GM23338 (cell line): Measurements from ENCODE around the gene USP28. TPM values are rescaled to one million over a fixed set of nuclear protein-coding genes. Genes with fewer than 3 reads are reported as not detected.

Experiments
- ATAC-seq: fragments of 200-7000 bp; cut with Tn5 transposase; 3 replicates; pipeline ENCODE4 v1.9.1; 2020
- DNase-seq: peaks from one replicate; pipeline ENCODE4 v3.0.0-alpha.2; 2015; ENCODE audit warnings: low spot score
- H2AFZ ChIP-seq: fragments of 200-600 bp; sonication (generic); 2 replicates; pipeline ENCODE4 v1.8.0; 2016; ENCODE audit warnings: antibody characterized with exemption, mild to moderate bottlenecking, moderate library complexity
- H3F3A ChIP-seq: fragments of 200-600 bp; sonication (generic); replicated peaks from 2 replicates; pipeline ENCODE4 v1.8.0; 2017; ENCODE audit warnings: antibody characterized with exemption, mixed run types, low read depth
- H3K27ac ChIP-seq: fragments of 200-600 bp; sonication (generic); 2 replicates; pipeline ENCODE4 v1.6.1; 2016; ENCODE audit warnings: low read depth
- H3K27me3 ChIP-seq: fragments of 200-600 bp; sonication (generic); 2 replicates; pipeline ENCODE4 v1.8.0; 2016; ENCODE audit warnings: mild to moderate bottlenecking, mixed run types, moderate library complexity; ENCODE audit not compliant: insufficient read depth
- H3K36me3 ChIP-seq: fragments of 200-600 bp; sonication (generic); 2 replicates; pipeline ENCODE4 v1.8.0; 2016; ENCODE audit warnings: mild to moderate bottlenecking; ENCODE audit not compliant: insufficient read depth
- H3K4me1 ChIP-seq: fragments of 200-600 bp; sonication (generic); 2 replicates; pipeline ENCODE4 v1.8.0; 2016; ENCODE audit warnings: mild to moderate bottlenecking, moderate library complexity; ENCODE audit not compliant: insufficient read depth
- H3K4me2 ChIP-seq: fragments of 200-600 bp; sonication (generic); 2 replicates; pipeline ENCODE4 v1.7.1; 2017; ENCODE audit warnings: mixed run types
- H3K4me3 ChIP-seq: fragments of 200-600 bp; sonication (generic); 2 replicates; pipeline ENCODE4 v1.6.1; 2016; ENCODE audit warnings: mixed run types
- H3K79me2 ChIP-seq: fragments of 200-600 bp; sonication (generic); replicated peaks from 2 replicates; pipeline ENCODE4 v1.8.0; 2017; ENCODE audit warnings: mild to moderate bottlenecking; ENCODE audit not compliant: insufficient read depth
- H3K9me2 ChIP-seq: fragments of 200-600 bp; sonication (generic); 2 replicates; pipeline ENCODE4 v1.8.0; 2017; ENCODE audit not compliant: insufficient read depth
- H4K20me1 ChIP-seq: fragments of 200-600 bp; sonication (generic); replicated peaks from 2 replicates; pipeline ENCODE4 v1.8.0; 2017; ENCODE audit warnings: mild to moderate bottlenecking; ENCODE audit not compliant: insufficient read depth
- H3K27ac Mint-ChIP-seq: 2 replicates; pipeline ENCODE4 v1.8.0; 2020; ENCODE audit warnings: inconsistent platforms, mild to moderate bottlenecking, moderate library complexity, mixed read lengths
- H3K27me3 Mint-ChIP-seq: 3 replicates; pipeline ENCODE4 v1.8.0; 2022; ENCODE audit warnings: low read depth, mild to moderate bottlenecking, moderate library complexity, mixed read lengths, inconsistent platforms; ENCODE audit not compliant: insufficient read depth, poor library complexity
- H3K36me3 Mint-ChIP-seq: 3 replicates; pipeline ENCODE4 v1.8.0; 2021; ENCODE audit warnings: low read depth, mild to moderate bottlenecking, inconsistent platforms, moderate library complexity, mixed read lengths
- H3K4me1 Mint-ChIP-seq: 3 replicates; pipeline ENCODE4 v1.8.0; 2020; ENCODE audit warnings: mild to moderate bottlenecking, inconsistent platforms, mixed read lengths
- H3K4me3 Mint-ChIP-seq: 3 replicates; pipeline ENCODE4 v1.8.0; 2021; ENCODE audit warnings: moderate library complexity, mild to moderate bottlenecking, inconsistent platforms, mixed read lengths
- H3K9me3 Mint-ChIP-seq: 3 replicates; pipeline ENCODE4 v1.8.0; 2020; ENCODE audit warnings: moderate library complexity, mild to moderate bottlenecking, inconsistent platforms, mixed read lengths
- CREB1 ChIP-seq: fragments of 250-450 bp; sonication (Bioruptor Pico); IDR thresholded peaks from 2 replicates; pipeline ENCODE4 v1.5.0; 2020; ENCODE audit warnings: low read depth, mild to moderate bottlenecking, moderate library complexity
- ETS1 ChIP-seq: IDR thresholded peaks from 2 replicates; pipeline ENCODE4 v1.6.1; 2016; ENCODE audit warnings: antibody characterized with exemption
- EZH2 ChIP-seq: fragments of 200-600 bp; sonication (generic); IDR thresholded peaks from one replicate; pipeline ENCODE4 v1.8.0; 2017; ENCODE audit warnings: antibody characterized with exemption, mild to moderate bottlenecking, low read depth; ENCODE audit not compliant: unreplicated experiment
- EZH2phosphoT487 ChIP-seq: fragments of 200-600 bp; sonication (generic); IDR thresholded peaks from one replicate; pipeline ENCODE4 v1.8.1; 2018; ENCODE audit warnings: antibody characterized with exemption; ENCODE audit not compliant: unreplicated experiment
- JUNB ChIP-seq: IDR thresholded peaks from one replicate; pipeline ENCODE4 v1.6.1; 2016; ENCODE audit warnings: antibody characterized with exemption; ENCODE audit not compliant: unreplicated experiment
- NANOG ChIP-seq: IDR thresholded peaks from 2 replicates; pipeline ENCODE4 v1.6.1; 2016; ENCODE audit warnings: antibody characterized with exemption, borderline replicate concordance
- POLR2AphosphoS5 ChIP-seq: IDR thresholded peaks from 2 replicates; pipeline ENCODE4 v1.6.1; 2016; ENCODE audit warnings: antibody characterized with exemption, low read depth
- REST ChIP-seq: IDR thresholded peaks from one replicate; pipeline ENCODE4 v1.6.1; 2018; ENCODE audit warnings: antibody characterized with exemption; ENCODE audit not compliant: unreplicated experiment
- STAT1 ChIP-seq: IDR thresholded peaks from one replicate; pipeline ENCODE4 v1.6.1; 2016; ENCODE audit warnings: antibody characterized with exemption; ENCODE audit not compliant: unreplicated experiment
- ZNF114 ChIP-seq: fragments of 250-450 bp; sonication (Bioruptor Pico); IDR thresholded peaks from 2 replicates; pipeline ENCODE4 v1.5.0; 2020; ENCODE audit warnings: mild to moderate bottlenecking, moderate library complexity
- ZNF331 ChIP-seq: fragments of 250-450 bp; sonication (Bioruptor Pico); IDR thresholded peaks from 2 replicates; pipeline ENCODE4 v1.5.0; 2020; ENCODE audit warnings: low read depth, mild to moderate bottlenecking, moderate library complexity
- polyA plus RNA-seq: library from polyadenylated mRNA; unstranded; fragments of >200 nt; fragmentation: Nextera tagmentation; extraction: Ambion mirVana; gene quantifications from 2 replicates; pipeline ENCODE4 v1.2.1, GENCODE V29; 2016
- total RNA-seq: library from RNA; depleted of rRNA; stranded (reverse); fragments of >200 nt; shearing (Covaris generic); gene quantifications from 2 replicates; pipeline ENCODE4 v1.2.3, GENCODE V29; 2014
- TF ChIP-seq, protein P1 (sequence below): fragments of 250-450 bp; sonication (Bioruptor Pico); IDR thresholded peaks from 2 replicates; pipeline ENCODE4 v1.5.0; 2020; ENCODE audit warnings: mild to moderate bottlenecking, moderate library complexity
- TF ChIP-seq, protein P2 (sequence below), 2 experiments: fragments of 200-600 bp in 1 of 2; sonication (generic) in 1 of 2; conservative IDR thresholded peaks; 2 replicates each; pipeline versions ENCODE4 v1.5.1 to v1.6.1; 2016 to 2017; ENCODE audit warnings: antibody characterized with exemption in 2 of 2, low read depth in 2 of 2, mild to moderate bottlenecking in 2 of 2, moderate library complexity in 1 of 2

Gene USP28
- total and polyA plus RNA-seq, 2 experiments from 2014 or later: 73.9 to 171 TPM

DNA sequence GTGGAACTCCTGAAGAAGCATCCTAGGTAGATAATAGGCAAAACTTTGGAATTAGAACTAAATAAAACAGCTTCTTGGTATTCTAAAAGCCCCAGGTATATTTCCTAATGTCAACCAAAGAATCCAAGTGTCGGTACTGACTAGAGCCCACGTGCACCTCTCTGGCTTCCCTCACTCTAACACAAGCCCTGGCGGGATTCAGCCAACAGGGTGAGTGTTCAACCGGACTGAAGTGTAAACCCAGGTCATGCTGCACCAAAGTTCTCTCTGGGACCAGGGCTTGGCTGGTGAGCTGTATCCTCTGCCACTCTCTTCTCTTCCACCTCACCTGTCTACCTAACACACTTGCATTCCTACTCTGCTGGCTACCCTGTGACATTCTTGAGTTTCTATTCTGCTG, 40.1 kb downstream of the USP28 start:
- H3K36me3 Mint-ChIP-seq: peaks cover 42% of the 10 kb centered on the region
- H3F3A ChIP-seq: 0 out of 2 replicates have a peak, but pooled peaks cover 5% of the 10 kb centered on the region
- H3K9me3 Mint-ChIP-seq: no peaks in the 10 kb centered on the region
- H3K4me3 ChIP-seq: no peak overlapping the region
- peaks cover 13% of the 10 kb centered on the region for H4K20me1 ChIP-seq
- H3K27ac ChIP-seq: peak overlapping the region; percentile 72
- ATAC-seq (no peak; the same call in 2 of the 3 replicates), DNase-seq (no peak)
- no peak overlapping the region for H3K4me2 ChIP-seq
- H3K4me1 ChIP-seq: no peaks in the 10 kb centered on the region
- no peak overlapping the region for H3K4me3 Mint-ChIP-seq
- no peaks in the 10 kb centered on the region for H3K9me2 ChIP-seq
- H3K27ac Mint-ChIP-seq: no peak overlapping the region
- H3K27me3 Mint-ChIP-seq: no peaks in the 10 kb centered on the region
- H3K4me1 Mint-ChIP-seq: no peaks in the 10 kb centered on the region
- TF ChIP-seq ZNF331 (CRISPR knock-in tag) (no peak), ETS1 (no peak), POLR2AphosphoS5 (no peak), STAT1 (no peak), NANOG (no peak), REST (no peak), ZNF114 (CRISPR knock-in tag) (no peak), CREB1 (no peak), JUNB (no peak), EZH2 (no peak), EZH2phosphoT487 (no peak)
- TF ChIP-seq, protein P1, sequence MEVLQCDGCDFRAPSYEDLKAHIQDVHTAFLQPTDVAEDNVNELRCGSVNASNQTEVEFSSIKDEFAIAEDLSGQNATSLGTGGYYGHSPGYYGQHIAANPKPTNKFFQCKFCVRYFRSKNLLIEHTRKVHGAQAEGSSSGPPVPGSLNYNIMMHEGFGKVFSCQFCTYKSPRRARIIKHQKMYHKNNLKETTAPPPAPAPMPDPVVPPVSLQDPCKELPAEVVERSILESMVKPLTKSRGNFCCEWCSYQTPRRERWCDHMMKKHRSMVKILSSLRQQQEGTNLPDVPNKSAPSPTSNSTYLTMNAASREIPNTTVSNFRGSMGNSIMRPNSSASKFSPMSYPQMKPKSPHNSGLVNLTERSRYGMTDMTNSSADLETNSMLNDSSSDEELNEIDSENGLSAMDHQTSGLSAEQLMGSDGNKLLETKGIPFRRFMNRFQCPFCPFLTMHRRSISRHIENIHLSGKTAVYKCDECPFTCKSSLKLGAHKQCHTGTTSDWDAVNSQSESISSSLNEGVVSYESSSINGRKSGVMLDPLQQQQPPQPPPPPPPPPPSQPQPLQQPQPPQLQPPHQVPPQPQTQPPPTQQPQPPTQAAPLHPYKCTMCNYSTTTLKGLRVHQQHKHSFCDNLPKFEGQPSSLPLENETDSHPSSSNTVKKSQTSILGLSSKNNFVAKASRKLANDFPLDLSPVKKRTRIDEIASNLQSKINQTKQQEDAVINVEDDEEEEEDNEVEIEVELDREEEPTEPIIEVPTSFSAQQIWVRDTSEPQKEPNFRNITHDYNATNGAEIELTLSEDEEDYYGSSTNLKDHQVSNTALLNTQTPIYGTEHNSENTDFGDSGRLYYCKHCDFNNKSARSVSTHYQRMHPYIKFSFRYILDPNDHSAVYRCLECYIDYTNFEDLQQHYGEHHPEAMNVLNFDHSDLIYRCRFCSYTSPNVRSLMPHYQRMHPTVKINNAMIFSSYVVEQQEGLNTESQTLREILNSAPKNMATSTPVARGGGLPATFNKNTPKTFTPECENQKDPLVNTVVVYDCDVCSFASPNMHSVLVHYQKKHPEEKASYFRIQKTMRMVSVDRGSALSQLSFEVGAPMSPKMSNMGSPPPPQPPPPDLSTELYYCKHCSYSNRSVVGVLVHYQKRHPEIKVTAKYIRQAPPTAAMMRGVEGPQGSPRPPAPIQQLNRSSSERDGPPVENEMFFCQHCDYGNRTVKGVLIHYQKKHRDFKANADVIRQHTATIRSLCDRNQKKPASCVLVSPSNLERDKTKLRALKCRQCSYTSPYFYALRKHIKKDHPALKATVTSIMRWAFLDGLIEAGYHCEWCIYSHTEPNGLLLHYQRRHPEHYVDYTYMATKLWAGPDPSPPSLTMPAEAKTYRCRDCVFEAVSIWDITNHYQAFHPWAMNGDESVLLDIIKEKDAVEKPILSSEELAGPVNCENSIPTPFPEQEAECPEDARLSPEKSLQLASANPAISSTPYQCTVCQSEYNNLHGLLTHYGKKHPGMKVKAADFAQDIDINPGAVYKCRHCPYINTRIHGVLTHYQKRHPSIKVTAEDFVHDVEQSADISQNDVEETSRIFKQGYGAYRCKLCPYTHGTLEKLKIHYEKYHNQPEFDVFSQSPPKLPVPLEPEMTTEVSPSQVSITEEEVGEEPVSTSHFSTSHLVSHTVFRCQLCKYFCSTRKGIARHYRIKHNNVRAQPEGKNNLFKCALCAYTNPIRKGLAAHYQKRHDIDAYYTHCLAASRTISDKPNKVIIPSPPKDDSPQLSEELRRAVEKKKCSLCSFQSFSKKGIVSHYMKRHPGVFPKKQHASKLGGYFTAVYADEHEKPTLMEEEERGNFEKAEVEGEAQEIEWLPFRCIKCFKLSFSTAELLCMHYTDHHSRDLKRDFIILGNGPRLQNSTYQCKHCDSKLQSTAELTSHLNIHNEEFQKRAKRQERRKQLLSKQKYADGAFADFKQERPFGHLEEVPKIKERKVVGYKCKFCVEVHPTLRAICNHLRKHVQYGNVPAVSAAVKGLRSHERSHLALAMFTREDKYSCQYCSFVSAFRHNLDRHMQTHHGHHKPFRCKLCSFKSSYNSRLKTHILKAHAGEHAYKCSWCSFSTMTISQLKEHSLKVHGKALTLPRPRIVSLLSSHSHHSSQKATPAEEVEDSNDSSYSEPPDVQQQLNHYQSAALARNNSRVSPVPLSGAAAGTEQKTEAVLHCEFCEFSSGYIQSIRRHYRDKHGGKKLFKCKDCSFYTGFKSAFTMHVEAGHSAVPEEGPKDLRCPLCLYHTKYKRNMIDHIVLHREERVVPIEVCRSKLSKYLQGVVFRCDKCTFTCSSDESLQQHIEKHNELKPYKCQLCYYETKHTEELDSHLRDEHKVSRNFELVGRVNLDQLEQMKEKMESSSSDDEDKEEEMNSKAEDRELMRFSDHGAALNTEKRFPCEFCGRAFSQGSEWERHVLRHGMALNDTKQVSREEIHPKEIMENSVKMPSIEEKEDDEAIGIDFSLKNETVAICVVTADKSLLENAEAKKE (CRISPR knock-in tag): no peak
- TF ChIP-seq, protein P2, sequence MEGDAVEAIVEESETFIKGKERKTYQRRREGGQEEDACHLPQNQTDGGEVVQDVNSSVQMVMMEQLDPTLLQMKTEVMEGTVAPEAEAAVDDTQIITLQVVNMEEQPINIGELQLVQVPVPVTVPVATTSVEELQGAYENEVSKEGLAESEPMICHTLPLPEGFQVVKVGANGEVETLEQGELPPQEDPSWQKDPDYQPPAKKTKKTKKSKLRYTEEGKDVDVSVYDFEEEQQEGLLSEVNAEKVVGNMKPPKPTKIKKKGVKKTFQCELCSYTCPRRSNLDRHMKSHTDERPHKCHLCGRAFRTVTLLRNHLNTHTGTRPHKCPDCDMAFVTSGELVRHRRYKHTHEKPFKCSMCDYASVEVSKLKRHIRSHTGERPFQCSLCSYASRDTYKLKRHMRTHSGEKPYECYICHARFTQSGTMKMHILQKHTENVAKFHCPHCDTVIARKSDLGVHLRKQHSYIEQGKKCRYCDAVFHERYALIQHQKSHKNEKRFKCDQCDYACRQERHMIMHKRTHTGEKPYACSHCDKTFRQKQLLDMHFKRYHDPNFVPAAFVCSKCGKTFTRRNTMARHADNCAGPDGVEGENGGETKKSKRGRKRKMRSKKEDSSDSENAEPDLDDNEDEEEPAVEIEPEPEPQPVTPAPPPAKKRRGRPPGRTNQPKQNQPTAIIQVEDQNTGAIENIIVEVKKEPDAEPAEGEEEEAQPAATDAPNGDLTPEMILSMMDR (conservative IDR thresholded peaks at IDR 0.05; ENCODE audit: low read depth in 2 of 2): no peak
- peaks cover 73% of the 10 kb centered on the region for H3K79me2 ChIP-seq
- peaks cover 47% of the 10 kb centered on the region for H3K36me3 ChIP-seq
- H2AFZ ChIP-seq: no peak overlapping the region
- H3K27me3 ChIP-seq: no peaks in the 10 kb centered on the region
